Neural progenitor cell (in vitro differentiated cells): ENCODE results near the gene EGLN3.

Experiments
- EZH2 ChIP-seq: fragments of 200-600 bp; sonication (generic); IDR thresholded peaks from 2 replicates; pipeline ENCODE4 v1.6.1; 2017; ENCODE audit warnings: antibody characterized with exemption, mild to moderate bottlenecking, moderate library complexity
- EZH2phosphoT487 ChIP-seq: fragments of 200-600 bp; sonication (generic); IDR thresholded peaks from 2 replicates; pipeline ENCODE4 v1.6.1; 2017; ENCODE audit warnings: antibody characterized with exemption
- TF ChIP-seq, protein P1 (sequence below): fragments of 200-600 bp; sonication (generic); IDR thresholded peaks from 2 replicates; pipeline ENCODE4 v1.5.1; 2017; ENCODE audit warnings: antibody characterized with exemption, mild to moderate bottlenecking

DNA sequence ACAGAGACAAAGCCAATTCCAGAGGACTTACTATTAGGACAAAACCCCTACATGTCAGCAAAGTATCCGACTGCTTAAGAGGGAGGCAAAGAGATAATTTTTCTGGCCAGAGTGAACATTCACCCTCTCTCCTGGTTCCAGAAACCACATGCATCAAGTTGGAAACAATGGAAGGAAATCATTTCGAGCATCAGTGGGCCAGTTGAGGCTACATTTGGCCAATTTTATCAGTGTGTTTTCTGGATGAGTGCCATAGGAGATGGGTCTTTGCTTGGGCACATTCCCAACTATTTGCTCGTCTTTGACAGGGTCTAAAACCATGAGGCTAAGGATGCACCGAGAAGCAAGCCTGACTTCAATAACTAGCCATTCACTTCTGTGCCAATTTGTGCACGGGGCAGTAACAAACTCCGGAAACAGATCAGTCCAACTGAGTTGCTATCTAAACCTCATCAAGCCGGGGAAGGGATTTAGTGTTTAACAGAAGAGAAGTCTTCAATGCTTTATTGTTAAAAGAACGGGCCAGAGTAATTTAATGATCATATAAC, 17.4 kb downstream of the EGLN3 start:
- TF ChIP-seq, protein P1, sequence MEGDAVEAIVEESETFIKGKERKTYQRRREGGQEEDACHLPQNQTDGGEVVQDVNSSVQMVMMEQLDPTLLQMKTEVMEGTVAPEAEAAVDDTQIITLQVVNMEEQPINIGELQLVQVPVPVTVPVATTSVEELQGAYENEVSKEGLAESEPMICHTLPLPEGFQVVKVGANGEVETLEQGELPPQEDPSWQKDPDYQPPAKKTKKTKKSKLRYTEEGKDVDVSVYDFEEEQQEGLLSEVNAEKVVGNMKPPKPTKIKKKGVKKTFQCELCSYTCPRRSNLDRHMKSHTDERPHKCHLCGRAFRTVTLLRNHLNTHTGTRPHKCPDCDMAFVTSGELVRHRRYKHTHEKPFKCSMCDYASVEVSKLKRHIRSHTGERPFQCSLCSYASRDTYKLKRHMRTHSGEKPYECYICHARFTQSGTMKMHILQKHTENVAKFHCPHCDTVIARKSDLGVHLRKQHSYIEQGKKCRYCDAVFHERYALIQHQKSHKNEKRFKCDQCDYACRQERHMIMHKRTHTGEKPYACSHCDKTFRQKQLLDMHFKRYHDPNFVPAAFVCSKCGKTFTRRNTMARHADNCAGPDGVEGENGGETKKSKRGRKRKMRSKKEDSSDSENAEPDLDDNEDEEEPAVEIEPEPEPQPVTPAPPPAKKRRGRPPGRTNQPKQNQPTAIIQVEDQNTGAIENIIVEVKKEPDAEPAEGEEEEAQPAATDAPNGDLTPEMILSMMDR: no peak
- TF ChIP-seq EZH2 (no peak), EZH2phosphoT487 (no peak)
